ENCODE results near the gene CHST11. TPM values are rescaled to one million over a fixed set of nuclear protein-coding genes. Genes with fewer than 3 reads are reported as not detected.

Gene CHST11
- total RNA-seq, 1 experiment from 2014 or later: 6.7 TPM

DNA sequence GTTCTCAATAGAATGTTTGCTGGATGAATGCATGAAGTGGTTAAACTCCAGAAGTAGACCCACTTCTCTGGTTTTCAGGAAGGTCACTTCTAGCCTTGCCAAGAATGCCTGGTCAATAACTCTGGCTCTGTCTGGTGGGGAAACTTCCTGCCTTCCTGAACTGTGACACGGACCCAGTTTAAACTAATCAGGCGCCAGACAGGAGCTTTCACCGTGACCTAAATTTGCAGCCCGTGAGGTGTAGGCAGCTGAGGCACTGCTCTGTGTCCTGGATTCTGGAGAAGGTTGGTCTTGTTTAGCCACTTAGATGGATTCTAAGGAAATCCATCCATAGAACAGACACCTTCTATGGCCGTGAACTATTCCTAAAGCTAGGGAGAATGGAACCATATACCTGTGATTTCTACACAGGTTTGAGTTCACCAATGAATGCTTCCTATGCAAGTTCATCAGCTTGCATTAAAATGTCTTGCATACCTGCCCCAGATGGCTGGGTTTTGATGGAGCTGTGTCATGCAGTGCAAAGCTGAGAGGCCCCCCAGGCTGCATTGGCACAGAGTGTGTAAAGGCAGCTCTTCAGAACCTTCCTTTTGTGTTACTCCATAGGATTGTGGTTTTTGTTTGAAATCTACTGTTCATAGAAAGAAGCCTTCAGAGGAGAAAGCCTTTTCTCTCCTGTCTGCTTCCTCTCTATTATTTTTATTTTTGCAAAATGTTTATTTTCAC lies 4.4 kb downstream of the CHST11 start:
- H3K4me1 ChIP-seq (ENCODE audit: insufficient read depth, low read length): peaks cover 7% of the 10 kb centered on the region; the same call in 1 of the 2 replicates
- H2BK20ac ChIP-seq (ENCODE audit: low read depth, low read length, poor library complexity, severe bottlenecking): no peak overlapping the region
- H3K79me1 ChIP-seq (ENCODE audit: insufficient read depth, low read depth, low read length, poor library complexity, severe bottlenecking): no peaks in the 10 kb centered on the region
- H3K14ac ChIP-seq (ENCODE audit: insufficient read depth, low read length): no peak overlapping the region
- H3K79me2 ChIP-seq (ENCODE audit: insufficient read depth, low read length): no peaks in the 10 kb centered on the region; the same call in 1 of the 2 replicates
- Mint-ChIP-seq H3K27ac (peak overlapping the region in 1 of 3 experiments; percentile 70; a peak in 1 of 7 replicates), H3K9me3 (no peaks in the 10 kb centered on the region), H3K27me3 (ENCODE audit: low read depth) (peaks cover 27% of the 10 kb centered on the region), H3K36me3 (ENCODE audit: insufficient read depth in 1 of 3, low read depth in 3 of 3) (peaks cover 0 to 2% (median 0%) of the 10 kb centered on the region in 3 experiments; a peak in 2 of 7 replicates), H3K4me1 (peaks cover 15 to 24% of the 10 kb centered on the region in 2 experiments), H3K4me3 (no peak overlapping the region)
- no peak overlapping the region for H4K91ac ChIP-seq (ENCODE audit: insufficient read length, low read depth, low read length)
- no peak for DNase-seq
- no CpG with 5 or more reads among the region's 5 CpGs for WGBS (ENCODE audit: extremely low coverage, insufficient read length, low lambda C conversion rate)
- H4K8ac ChIP-seq (replicated peaks; ENCODE audit: insufficient read length, low read depth, low read length): no peak overlapping the region
- H3T11ph ChIP-seq (ENCODE audit: low read length): no peak overlapping the region
- no peak overlapping the region for H3K9ac ChIP-seq (ENCODE audit: extremely low read depth, insufficient read length, low read length)
- H4K5ac ChIP-seq (ENCODE audit: insufficient read length, low read depth, low read length): no peak overlapping the region
- no peak overlapping the region for H2AFZ ChIP-seq (ENCODE audit: low read length)
- H4K20me1 ChIP-seq (ENCODE audit: control insufficient read depth, insufficient read depth, insufficient read length): peaks cover 5% of the 10 kb centered on the region
- no peak overlapping the region for H2BK12ac ChIP-seq (ENCODE audit: insufficient read length, low read depth, low read length)
- H3K4me2 ChIP-seq (ENCODE audit: insufficient read depth, insufficient read length, low read length): no peak overlapping the region
- no peaks in the 10 kb centered on the region; the same call in 1 of the 2 replicates for H3K27me3 ChIP-seq (ENCODE audit: insufficient read depth, low read length)
- H3K23me2 ChIP-seq (ENCODE audit: insufficient read length, low read depth, low read length, poor library complexity, severe bottlenecking): peaks cover 23% of the 10 kb centered on the region
- no peak overlapping the region for H3K18ac ChIP-seq (ENCODE audit: insufficient read length, low read depth, low read length)
- H3K4ac ChIP-seq (ENCODE audit: low read depth, low read length): no peak overlapping the region
- no peak overlapping the region for H2AK5ac ChIP-seq (ENCODE audit: insufficient read length, low read length)
- TF ChIP-seq, protein P1, sequence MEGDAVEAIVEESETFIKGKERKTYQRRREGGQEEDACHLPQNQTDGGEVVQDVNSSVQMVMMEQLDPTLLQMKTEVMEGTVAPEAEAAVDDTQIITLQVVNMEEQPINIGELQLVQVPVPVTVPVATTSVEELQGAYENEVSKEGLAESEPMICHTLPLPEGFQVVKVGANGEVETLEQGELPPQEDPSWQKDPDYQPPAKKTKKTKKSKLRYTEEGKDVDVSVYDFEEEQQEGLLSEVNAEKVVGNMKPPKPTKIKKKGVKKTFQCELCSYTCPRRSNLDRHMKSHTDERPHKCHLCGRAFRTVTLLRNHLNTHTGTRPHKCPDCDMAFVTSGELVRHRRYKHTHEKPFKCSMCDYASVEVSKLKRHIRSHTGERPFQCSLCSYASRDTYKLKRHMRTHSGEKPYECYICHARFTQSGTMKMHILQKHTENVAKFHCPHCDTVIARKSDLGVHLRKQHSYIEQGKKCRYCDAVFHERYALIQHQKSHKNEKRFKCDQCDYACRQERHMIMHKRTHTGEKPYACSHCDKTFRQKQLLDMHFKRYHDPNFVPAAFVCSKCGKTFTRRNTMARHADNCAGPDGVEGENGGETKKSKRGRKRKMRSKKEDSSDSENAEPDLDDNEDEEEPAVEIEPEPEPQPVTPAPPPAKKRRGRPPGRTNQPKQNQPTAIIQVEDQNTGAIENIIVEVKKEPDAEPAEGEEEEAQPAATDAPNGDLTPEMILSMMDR (conservative IDR thresholded peaks at IDR 0.05): no peak
- H2BK120ac ChIP-seq (ENCODE audit: low read depth, low read length, poor library complexity, severe bottlenecking): no peak overlapping the region
- H2BK15ac ChIP-seq (ENCODE audit: low read depth, low read length): no peak overlapping the region
- no peaks in the 10 kb centered on the region for H3K9me3 ChIP-seq (ENCODE audit: control insufficient read depth, low read depth, low read length)
- no peak overlapping the region for H3K23ac ChIP-seq (ENCODE audit: insufficient read length, low read depth, low read length)
- H3K27ac ChIP-seq (ENCODE audit: insufficient read length, low read depth, low read length): no peak overlapping the region
- no peak overlapping the region for H2BK5ac ChIP-seq (ENCODE audit: insufficient read length, low read length)
- H3K56ac ChIP-seq (ENCODE audit: insufficient read length, low read depth, low read length): no peak overlapping the region
